Posterior vena cava (tissue), 2 donors: Measurements from ENCODE around the gene RWDD4. TPM values are rescaled to one million over a fixed set of nuclear protein-coding genes. Genes with fewer than 3 reads are reported as not detected.

ENCODE experiments used
- DNase-seq: peaks from one replicate; pipeline ENCODE4 v3.0.0-alpha.2; 2020; ENCODE audit warnings: low spot score
- intact Hi-C, 2 donors: fragments of 100-400 bp; cut with DNase I; formaldehyde crosslinking; loops; one replicate each; pipeline versions ENCODE4 v1.14.1 to v1.14.2; 2022 to 2023
- long read RNA-seq, 2 donors: library from polyadenylated mRNA; unstranded; transcript quantifications; one replicate each; pipeline ENCODE4 v2.0.0, GENCODE V29; 2020 to 2021
- total RNA-seq, 2 donors: library from RNA; stranded (reverse); fragmentation: NEBNext Ultra II Directional; extraction: Animal tissue kit (Norgen Biotek cat#: 25700); gene quantifications; one replicate each; pipeline ENCODE4 v1.2.1, GENCODE V29; 2021
- donor health status: DM: yes; HTN: yes; CAD: no.
- donor health status: DM: yes; HTN: yes; CAD: no.

Gene RWDD4
- 10 to 100 TPM; 16.8 to 18.2 TPM for total RNA-seq
- long read RNA-seq, donor 1, transcript RWDD4-202 (7 exons, 2,590 nt), result major isoform, 10 of 16 reads
- long read RNA-seq, donor 1, partial matches to known transcripts, result 0 of 16 reads
- long read RNA-seq, donor 1, other reads (novel, unspliced or antisense), result 6 of 16 reads
- long read RNA-seq, donor 2, transcript RWDD4-202 (7 exons, 2,590 nt), result major isoform, 9 of 13 reads
- long read RNA-seq, donor 2, partial matches to known transcripts, result 1 of 13 reads
- long read RNA-seq, donor 2, other reads (novel, unspliced or antisense), result 3 of 13 reads

GRCh38 chr4:183659029-183659871 lies at the start of gene RWDD4, which contains the start of gene TRAPPC11:
TSS of gene RWDD4 (minus strand) at chr4:183659185. CDS start at chr4:183658952, 233 bp downstream.
TSS of gene TRAPPC11 (plus strand) at chr4:183659293. CDS start at chr4:183663868, 4,575 bp downstream.
- intact Hi-C loops, result loop anchor here in 1 of 2 donors (5.0 kb wide), 1 partner anchor 157 kb away; no protein-coding TSS in a partner anchor
- peak; percentile 100 for DNase-seq

- DNase-seq, result no peak
- intact Hi-C loops, result no loop called here
Observed at GRCh38 chr4:183702492-183702891, 43.5 kb upstream of the RWDD4 start.

- intact Hi-C loops, result no loop called here
- no peak for DNase-seq
Observed at GRCh38 chr4:183700407-183700806, 41.4 kb upstream of the RWDD4 start.

- intact Hi-C loops, result no loop called here
- no peak for DNase-seq
Observed at GRCh38 chr4:183698909-183699308, 39.9 kb upstream of the RWDD4 start.

GRCh38 chr4:183691897-183692296 lies 32.9 kb upstream of the RWDD4 start:
- intact Hi-C loops, result no loop called here
- no peak for DNase-seq

- intact Hi-C loops, result no loop called here
Observed at GRCh38 chr4:183691006-183691405, 32.0 kb upstream of the RWDD4 start.

GRCh38 chr4:183688216-183688615 lies 29.2 kb upstream of the RWDD4 start:
- DNase-seq, result no peak
- intact Hi-C loops, result no loop called here

More at GRCh38 chr4:183691006-183691405, 32.0 kb upstream of the RWDD4 start:
- DNase-seq, result no peak

GRCh38 chr4:183686461-183686860 lies 27.5 kb upstream of the RWDD4 start:
- intact Hi-C loops, result no loop called here
- DNase-seq, result no peak

- intact Hi-C loops, result no loop called here
- DNase-seq, result no peak
Observed at GRCh38 chr4:183681119-183681518, 22.1 kb upstream of the RWDD4 start.

GRCh38 chr4:183675625-183676024 lies 16.6 kb upstream of the RWDD4 start:
- no peak for DNase-seq
- intact Hi-C loops, result no loop called here

- no peak for DNase-seq
- intact Hi-C loops, result no loop called here
Observed at GRCh38 chr4:183674153-183674552, 15.2 kb upstream of the RWDD4 start.

GRCh38 chr4:183670960-183671555 lies 12.1 kb upstream of the RWDD4 start:
- DNase-seq, result no peak
- intact Hi-C loops, result no loop called here

GRCh38 chr4:183670251-183670650 lies 11.3 kb upstream of the RWDD4 start:
- DNase-seq, result no peak
- intact Hi-C loops, result no loop called here

GRCh38 chr4:183666088-183666487 lies 7.1 kb upstream of the RWDD4 start:
- intact Hi-C loops, result loop anchor here in 1 of 2 donors (5.0 kb wide), 1 partner anchor 1761 kb away; the partner anchor contains the start of gene UFSP2
- no peak for DNase-seq

- DNase-seq, result no peak
- intact Hi-C loops, result loop anchor here in 1 of 2 donors (5.0 kb wide), 1 partner anchor 158 kb away; no protein-coding TSS in a partner anchor
Observed at GRCh38 chr4:183659872-183660242, 872 bp upstream of the RWDD4 start.

- DNase-seq, result no peak
- intact Hi-C loops, result loop anchor here in 1 of 2 donors (5.0 kb wide), 1 partner anchor 156 kb away; no protein-coding TSS in a partner anchor
Observed at GRCh38 chr4:183658362-183659028, 490 bp downstream of the RWDD4 start.

- DNase-seq, result no peak
- intact Hi-C loops, result loop anchor here in 1 of 2 donors (5.0 kb wide), 1 partner anchor 155 kb away; no protein-coding TSS in a partner anchor
Observed at GRCh38 chr4:183657564-183657963, 1.4 kb downstream of the RWDD4 start.

- intact Hi-C loops, result no loop called here
- no peak for DNase-seq
Observed at GRCh38 chr4:183645326-183645725, 13.7 kb downstream of the RWDD4 start.

- intact Hi-C loops, result no loop called here
- no peak for DNase-seq
Observed at GRCh38 chr4:183639291-183639690, 19.7 kb downstream of the RWDD4 start.
